Activated CD4-positive, alpha-beta memory T cell treated with anti-CD3 and anti-CD28 coated beads, Interleukin-2, amount 10 ng/mL, durations not matched to agents 7 days and 5 days (primary cell): Measurements from ENCODE around the gene CYB561. TPM values are rescaled to one million over a fixed set of nuclear protein-coding genes. Genes with fewer than 3 reads are reported as not detected.

Source experiments
- CTCF ChIA-PET: fragments of 350-600 bp; sonication (Branson Sonifier 250); formaldehyde crosslinking; loops from one replicate; lab custom pipeline; 2021; ENCODE audit warnings: antibody characterized with exemption, inconsistent platforms; lab: Charles Lee
- POLR2A ChIA-PET: fragments of 350-600 bp; sonication (Branson Sonifier 250); formaldehyde crosslinking; loops from one replicate; lab custom pipeline; 2021; ENCODE audit warnings: antibody characterized with exemption; lab: Charles Lee
- DNase-seq: peaks from one replicate; pipeline ENCODE4 v3.0.0-alpha.2; 2020
- H3K27ac Mint-ChIP-seq: one replicate; pipeline ENCODE4 v1.8.0; 2021; ENCODE audit warnings: mild to moderate bottlenecking, mixed read lengths
- H3K27me3 Mint-ChIP-seq: one replicate; pipeline ENCODE4 v1.8.0; 2021; ENCODE audit warnings: mixed read lengths
- H3K36me3 Mint-ChIP-seq: one replicate; pipeline ENCODE4 v1.8.0; 2021; ENCODE audit warnings: low read depth, mixed read lengths
- H3K4me1 Mint-ChIP-seq: one replicate; pipeline ENCODE4 v1.8.0; 2021; ENCODE audit warnings: mixed read lengths
- H3K4me3 Mint-ChIP-seq: one replicate; pipeline ENCODE4 v1.8.0; 2021; ENCODE audit warnings: mild to moderate bottlenecking, mixed read lengths
- H3K9me3 Mint-ChIP-seq: one replicate; pipeline ENCODE4 v1.8.0; 2021; ENCODE audit warnings: mixed read lengths
- total RNA-seq, 2 experiments: library from RNA; stranded (reverse); gene quantifications; one replicate each; pipeline ENCODE4 v1.2.3, GENCODE V29; 2021

CYB561 gene
- total RNA-seq, 2 experiments from 2014 or later: 28.9 to 30.3 TPM

DNA sequence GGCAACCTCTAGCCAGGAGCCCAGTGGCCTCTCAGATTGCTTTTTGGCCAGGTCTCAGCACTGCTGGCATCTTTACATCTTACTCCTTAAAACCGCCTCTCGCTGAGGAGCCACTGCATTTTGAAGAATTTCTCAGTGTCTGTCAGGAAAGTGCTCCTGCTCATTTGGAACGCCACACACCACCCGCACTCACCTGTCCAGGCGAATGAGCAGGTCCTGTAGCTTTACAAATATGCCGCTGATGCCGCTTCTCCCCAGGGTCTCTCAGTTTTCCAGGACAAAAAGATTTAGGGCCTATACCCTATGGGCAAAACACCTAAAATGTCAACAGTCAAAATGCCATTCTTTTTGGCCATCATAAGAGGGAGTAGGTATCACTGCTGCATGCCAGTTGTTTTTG, 22.1 kb downstream of the CYB561 start:
- POLR2A ChIA-PET: interaction anchor here (1.5 kb wide), 1 partner anchor 54 kb away, joined by 4 read pairs; no protein-coding TSS in a partner anchor
- Mint-ChIP-seq H3K36me3 (no peaks in the 10 kb centered on the region), H3K4me3 (no peak overlapping the region), H3K27ac (no peak overlapping the region), H3K27me3 (no peaks in the 10 kb centered on the region), H3K4me1 (peaks cover 52% of the 10 kb centered on the region), H3K9me3 (no peaks in the 10 kb centered on the region)
- DNase-seq: no peak
- CTCF ChIA-PET: interaction anchor here (1.0 to 8.8 kb wide), 6 partner anchors 9 to 287 kb away, joined by 3 to 180 read pairs (median 20); partner anchors contain the start of gene ACE

- DNase-seq: no peak
- Mint-ChIP-seq H3K27ac (no peak overlapping the region), H3K4me1 (peaks cover 49% of the 10 kb centered on the region), H3K9me3 (no peaks in the 10 kb centered on the region), H3K4me3 (no peak overlapping the region), H3K36me3 (no peaks in the 10 kb centered on the region), H3K27me3 (no peaks in the 10 kb centered on the region)
- CTCF ChIA-PET: interaction anchor here (1.0 to 8.8 kb wide), 6 partner anchors 10 to 288 kb away, joined by 3 to 180 read pairs (median 6); partner anchors contain the start of gene ACE
- POLR2A ChIA-PET: interaction anchor here (1.0 to 1.5 kb wide), 2 partner anchors 54 to 189 kb away, joined by 4 to 5 read pairs; no protein-coding TSS in a partner anchor
Observed at GRCh38 chr17:63423251-63423950, 22.7 kb downstream of the CYB561 start.

DNA sequence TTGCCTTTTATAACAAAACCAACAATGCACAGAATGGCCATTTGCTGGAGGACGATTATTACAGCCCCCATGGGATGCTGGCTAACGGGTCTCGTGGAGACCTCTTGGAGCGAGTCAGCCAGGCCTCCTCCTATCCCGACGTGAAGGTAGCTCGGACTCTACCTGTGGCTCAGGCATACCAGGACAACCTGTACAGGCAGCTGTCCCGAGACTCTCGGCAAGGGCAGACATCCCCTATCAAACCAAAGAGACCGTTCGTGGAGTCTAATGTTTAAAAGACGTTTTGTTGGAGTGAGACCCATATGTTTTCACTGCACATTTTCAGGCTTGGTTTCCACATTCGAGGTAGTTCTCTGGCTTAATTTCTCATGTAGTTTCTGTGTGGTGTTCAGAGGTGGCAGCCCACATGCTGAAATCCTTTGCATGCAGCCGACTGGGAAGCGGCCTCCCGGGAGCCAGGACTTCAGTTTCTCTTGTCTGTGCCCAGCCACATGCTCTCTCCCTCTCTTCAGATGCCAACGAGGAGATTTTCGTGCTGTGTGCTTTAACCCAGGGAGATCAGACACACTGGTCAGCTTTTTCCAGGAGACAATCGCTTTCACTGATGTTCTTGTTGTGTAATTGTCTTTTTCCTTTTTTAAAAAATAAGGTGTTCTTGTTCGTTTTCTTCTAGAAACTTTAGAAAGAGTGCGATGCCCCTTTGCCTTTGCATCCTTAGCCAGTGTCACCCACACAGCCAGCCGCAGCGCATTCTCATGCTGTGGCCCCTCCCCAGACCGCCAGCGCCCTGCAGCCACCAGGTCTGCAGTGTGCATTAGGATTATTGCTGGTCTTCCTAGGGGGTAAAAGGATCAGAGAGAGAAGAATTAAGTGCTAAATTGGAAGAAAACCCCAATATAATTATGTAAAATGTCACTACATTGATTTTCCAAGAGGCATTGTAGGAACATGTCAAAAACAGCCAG, 24.1 kb downstream of the CYB561 start:
- H3K27ac Mint-ChIP-seq: no peak overlapping the region
- ChIA-PET CTCF (interaction anchor here (1.4 to 8.8 kb wide), 2 partner anchors 13 to 57 kb away, joined by 3 to 174 read pairs; partner anchors contain the start of gene ACE), POLR2A (no interaction called here)
- DNase-seq: no peak
- H3K36me3 Mint-ChIP-seq: no peaks in the 10 kb centered on the region
- H3K4me1 Mint-ChIP-seq: peaks cover 35% of the 10 kb centered on the region
- H3K9me3 Mint-ChIP-seq: no peaks in the 10 kb centered on the region
- H3K27me3 Mint-ChIP-seq: no peaks in the 10 kb centered on the region
- no peak overlapping the region for H3K4me3 Mint-ChIP-seq

GRCh38 chr17:63420868-63421680, 25.0 kb downstream of the CYB561 start:
- Mint-ChIP-seq H3K4me1 (peaks cover 26% of the 10 kb centered on the region), H3K27ac (no peak overlapping the region), H3K27me3 (no peaks in the 10 kb centered on the region), H3K4me3 (no peak overlapping the region), H3K36me3 (no peaks in the 10 kb centered on the region), H3K9me3 (no peaks in the 10 kb centered on the region)
- DNase-seq: no peak
- POLR2A ChIA-PET: interaction anchor here (1.7 kb wide), 1 partner anchor 191 kb away, joined by 7 read pairs; no protein-coding TSS in a partner anchor
- CTCF ChIA-PET: interaction anchor here (1.4 to 2.1 kb wide), 2 partner anchors 14 to 191 kb away, joined by 3 to 10 read pairs; no protein-coding TSS in a partner anchor

DNA sequence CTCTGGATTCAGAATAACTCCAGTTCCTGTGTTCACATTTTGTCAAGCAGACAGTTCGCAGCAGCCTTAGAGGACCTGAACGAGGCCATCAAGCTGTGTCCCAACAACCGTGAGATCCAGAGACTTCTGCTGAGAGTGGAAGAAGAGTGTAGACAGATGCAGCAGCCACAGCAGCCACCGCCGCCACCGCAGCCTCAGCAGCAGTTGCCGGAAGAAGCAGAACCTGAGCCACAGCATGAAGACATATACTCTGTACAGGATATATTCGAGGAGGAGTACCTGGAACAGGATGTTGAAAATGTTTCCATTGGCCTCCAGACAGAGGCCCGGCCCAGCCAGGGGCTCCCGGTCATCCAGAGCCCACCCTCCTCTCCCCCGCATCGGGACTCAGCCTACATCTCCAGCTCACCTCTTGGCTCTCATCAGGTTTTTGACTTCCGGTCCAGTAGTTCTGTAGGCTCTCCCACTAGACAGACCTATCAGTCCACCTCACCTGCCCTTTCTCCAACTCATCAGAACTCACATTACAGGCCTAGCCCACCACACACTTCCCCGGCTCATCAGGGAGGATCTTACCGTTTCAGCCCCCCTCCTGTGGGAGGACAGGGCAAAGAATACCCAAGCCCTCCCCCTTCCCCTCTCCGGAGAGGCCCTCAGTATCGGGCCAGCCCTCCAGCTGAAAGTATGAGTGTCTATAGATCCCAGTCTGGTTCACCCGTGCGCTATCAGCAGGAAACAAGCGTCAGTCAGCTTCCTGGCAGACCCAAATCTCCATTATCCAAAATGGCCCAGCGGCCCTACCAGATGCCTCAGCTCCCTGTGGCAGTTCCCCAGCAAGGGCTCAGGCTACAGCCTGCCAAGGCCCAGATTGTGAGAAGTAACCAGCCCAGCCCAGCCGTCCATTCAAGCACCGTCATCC, 25.9 kb downstream of the CYB561 start:
- ChIA-PET CTCF (interaction anchor here (0.6 to 5.6 kb wide), 6 partner anchors 8 to 296 kb away, joined by 3 to 36 read pairs (median 6); no protein-coding TSS in a partner anchor), POLR2A (interaction anchor here (0.8 to 1.7 kb wide), 6 partner anchors 21 to 455 kb away, joined by 3 to 7 read pairs (median 3); partner anchors contain the start of gene TACO1)
- peak overlapping the region; percentile 79 for H3K27ac Mint-ChIP-seq
- H3K9me3 Mint-ChIP-seq: no peaks in the 10 kb centered on the region
- H3K36me3 Mint-ChIP-seq: no peaks in the 10 kb centered on the region
- no peaks in the 10 kb centered on the region for H3K27me3 Mint-ChIP-seq
- peaks cover 20% of the 10 kb centered on the region for H3K4me1 Mint-ChIP-seq
- H3K4me3 Mint-ChIP-seq: peak overlapping the region; percentile 38
- DNase-seq: peak; percentile 77

- Mint-ChIP-seq H3K27me3 (no peaks in the 10 kb centered on the region), H3K27ac (no peak overlapping the region), H3K4me3 (no peak overlapping the region), H3K36me3 (no peaks in the 10 kb centered on the region), H3K9me3 (no peaks in the 10 kb centered on the region), H3K4me1 (peaks cover 20% of the 10 kb centered on the region)
- no peak for DNase-seq
- ChIA-PET POLR2A (interaction anchor here (1.0 to 1.7 kb wide), 4 partner anchors 181 to 454 kb away, joined by 3 to 7 read pairs (median 4); partner anchors contain the start of gene TACO1), CTCF (interaction anchor here (0.6 to 5.6 kb wide), 6 partner anchors 8 to 297 kb away, joined by 3 to 36 read pairs (median 6); no protein-coding TSS in a partner anchor)
Observed at GRCh38 chr17:63419398-63419797, 26.7 kb downstream of the CYB561 start.

DNA sequence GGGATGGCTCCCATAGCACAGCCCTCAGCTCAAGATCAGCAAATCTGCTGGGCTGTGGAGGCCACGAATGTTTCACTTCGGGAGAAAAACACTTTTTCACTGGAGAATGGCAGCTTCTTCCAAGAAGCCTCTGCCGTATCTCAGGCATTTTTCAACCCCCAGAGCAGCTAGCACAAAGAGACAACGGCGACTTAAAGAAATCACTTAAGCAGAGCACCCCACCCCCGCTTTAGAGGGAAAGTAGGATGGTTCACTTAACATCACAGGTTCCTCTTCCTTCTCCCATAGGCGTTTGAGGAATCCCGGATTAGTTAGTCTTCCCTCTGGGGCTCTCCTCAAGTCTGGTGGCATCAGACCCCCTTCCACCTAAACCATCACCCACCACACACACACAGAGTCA, 27.6 kb downstream of the CYB561 start:
- peaks cover 20% of the 10 kb centered on the region for H3K4me1 Mint-ChIP-seq
- POLR2A ChIA-PET: no interaction called here
- H3K36me3 Mint-ChIP-seq: no peaks in the 10 kb centered on the region

DNA sequence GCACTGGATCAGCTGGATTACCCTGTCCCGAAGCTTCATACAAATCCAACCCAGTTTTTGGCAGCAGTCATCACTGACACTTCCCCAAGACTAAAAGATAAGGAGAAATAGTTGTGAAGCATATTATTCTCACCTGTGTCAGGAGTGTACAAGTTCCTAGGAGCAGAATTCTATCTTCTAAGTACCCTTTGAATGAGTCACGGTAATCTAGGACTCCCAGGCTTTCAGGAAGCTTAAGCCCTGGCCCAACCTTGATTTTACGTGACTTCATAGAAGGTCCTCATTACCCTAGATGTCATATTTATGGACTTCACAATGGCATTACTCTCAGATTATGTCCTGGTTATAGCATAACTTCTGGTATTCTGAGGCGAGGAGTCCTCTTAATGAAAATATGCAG, 31.9 kb downstream of the CYB561 start:
- Mint-ChIP-seq H3K4me3 (no peak overlapping the region), H3K27ac (no peak overlapping the region), H3K4me1 (peaks cover 3% of the 10 kb centered on the region), H3K9me3 (no peaks in the 10 kb centered on the region), H3K27me3 (no peaks in the 10 kb centered on the region), H3K36me3 (no peaks in the 10 kb centered on the region)
- ChIA-PET POLR2A (interaction anchor here (0.6 kb wide), 1 partner anchor 146 kb away, joined by 3 read pairs; no protein-coding TSS in a partner anchor), CTCF (interaction anchor here (1.2 to 1.6 kb wide), 2 partner anchors 12 to 15 kb away, joined by 3 to 10 read pairs; no protein-coding TSS in a partner anchor)
- DNase-seq: no peak

More for the DNA sequence above, 27.6 kb downstream of the CYB561 start:
- Mint-ChIP-seq H3K4me3 (no peak overlapping the region), H3K9me3 (no peaks in the 10 kb centered on the region), H3K27ac (no peak overlapping the region), H3K27me3 (no peaks in the 10 kb centered on the region)
- DNase-seq: no peak
- CTCF ChIA-PET: interaction anchor here (1.1 to 5.6 kb wide), 6 partner anchors 8 to 197 kb away, joined by 3 to 36 read pairs (median 6); no protein-coding TSS in a partner anchor

DNA sequence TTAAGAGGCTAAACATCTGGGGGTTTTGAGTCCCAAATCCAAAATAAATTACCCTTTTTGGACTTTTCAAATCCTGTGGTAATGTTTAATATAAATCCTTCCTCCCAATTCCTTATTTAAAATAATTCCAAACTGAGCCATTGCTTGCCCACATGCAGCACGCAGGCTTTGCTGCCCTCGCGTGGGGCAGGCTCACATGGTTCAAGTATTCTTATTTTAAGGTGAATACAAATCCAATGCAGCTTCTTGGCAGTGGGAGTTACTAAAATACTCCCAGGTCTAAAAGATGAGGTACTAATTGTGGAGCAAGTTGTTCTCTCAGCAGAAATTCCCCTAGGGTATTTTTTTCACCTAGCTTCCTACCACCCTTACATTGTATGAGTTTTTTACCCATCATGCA, 33.0 kb downstream of the CYB561 start:
- CTCF ChIA-PET: interaction anchor here (1.6 kb wide), 1 partner anchor 13 kb away, joined by 10 read pairs; no protein-coding TSS in a partner anchor
- Mint-ChIP-seq H3K36me3 (no peaks in the 10 kb centered on the region), H3K27ac (no peak overlapping the region), H3K4me1 (no peaks in the 10 kb centered on the region), H3K9me3 (no peaks in the 10 kb centered on the region), H3K4me3 (no peak overlapping the region), H3K27me3 (no peaks in the 10 kb centered on the region)
- DNase-seq: no peak
- POLR2A ChIA-PET: no interaction called here

DNA sequence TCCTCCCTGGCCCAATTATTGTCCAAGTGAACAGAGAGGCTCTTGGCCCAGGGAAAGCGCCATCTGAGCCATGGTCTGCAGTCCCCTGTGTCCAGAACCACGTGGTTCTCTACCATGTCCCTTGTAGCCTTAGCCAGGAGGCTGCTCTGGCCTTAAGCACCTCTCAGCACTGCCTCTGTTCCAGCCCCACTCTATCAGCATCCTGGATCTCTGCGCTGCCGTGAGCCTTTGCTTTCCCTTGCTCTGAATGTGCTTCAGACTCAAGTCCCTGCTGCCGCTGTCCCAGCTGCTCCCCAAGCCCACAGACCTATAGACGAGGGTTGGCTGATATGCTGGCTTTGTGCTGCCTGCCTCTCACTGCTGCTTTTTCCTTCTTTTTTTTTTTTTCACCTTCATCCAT, 33.9 kb downstream of the CYB561 start:
- no peak overlapping the region for H3K27ac Mint-ChIP-seq
- CTCF ChIA-PET: no interaction called here
- POLR2A ChIA-PET: no interaction called here
- H3K9me3 Mint-ChIP-seq: no peaks in the 10 kb centered on the region
- no peaks in the 10 kb centered on the region for H3K36me3 Mint-ChIP-seq
- H3K4me3 Mint-ChIP-seq: no peak overlapping the region
- no peaks in the 10 kb centered on the region for H3K27me3 Mint-ChIP-seq
- DNase-seq: no peak
- H3K4me1 Mint-ChIP-seq: no peaks in the 10 kb centered on the region
